Breast epithelium (tissue), 4 donors: ENCODE results near the gene TMEM79. TPM values are rescaled to one million over a fixed set of nuclear protein-coding genes. Genes with fewer than 3 reads are reported as not detected.

ENCODE experiments used
- DNase-seq, 2 donors: peaks; one replicate each; pipeline ENCODE4 v3.0.0-alpha.2; 2019; ENCODE audit warnings: low spot score in 2 of 2
- H3K27ac ChIP-seq, 2 donors: fragments of 200-600 bp; sonication (generic) in 1 of 2; one replicate each; pipeline ENCODE4 v1.5.1; 2016 to 2019; ENCODE audit warnings: mild to moderate bottlenecking in 1 of 2
- H3K27me3 ChIP-seq, 2 donors: fragments of 200-600 bp; sonication (generic) in 1 of 2; one replicate each; pipeline versions ENCODE4 v1.5.1 to v1.6.0; 2017 to 2019; ENCODE audit warnings: control low read depth in 1 of 2, mild to moderate bottlenecking in 1 of 2
- H3K36me3 ChIP-seq: fragments of 200-600 bp; one replicate; pipeline ENCODE4 v1.5.1; 2019
- H3K4me1 ChIP-seq, 2 donors: fragments of 200-600 bp; sonication (generic); one replicate each; pipeline ENCODE4 v1.5.1; 2016 to 2019; ENCODE audit warnings: control low read depth in 1 of 2
- H3K4me3 ChIP-seq, 3 donors: fragments of 200-600 bp; sonication (generic); 1 replicate in 2 of 3; 2 replicates in 1 of 3; pipeline ENCODE4 v1.5.1; 2016 to 2019; ENCODE audit warnings: mild to moderate bottlenecking in 3 of 3, moderate library complexity in 2 of 3
- H3K9me3 ChIP-seq, 2 donors: fragments of 200-600 bp; sonication (generic) in 1 of 2; one replicate each; pipeline ENCODE4 v1.5.1; 2016 to 2019; ENCODE audit warnings: control low read depth in 1 of 2
- CTCF ChIP-seq, 3 donors: fragments of 450-650 bp; IDR thresholded peaks; one replicate each; pipeline ENCODE4 v1.5.1; 2016 to 2017; ENCODE audit warnings: antibody characterized with exemption in 3 of 3, mild to moderate bottlenecking in 3 of 3, moderate library complexity in 3 of 3
- POLR2A ChIP-seq: fragments of 450-650 bp; IDR thresholded peaks from one replicate; pipeline ENCODE4 v1.6.1; 2016; ENCODE audit warnings: antibody characterized with exemption, mild to moderate bottlenecking, moderate library complexity
- POLR2AphosphoS5 ChIP-seq, 3 donors: sonication (generic); formaldehyde crosslinking; IDR thresholded peaks; one replicate each; pipeline ENCODE4 v1.6.1; 2017; ENCODE audit warnings: antibody characterized with exemption in 3 of 3
- intact Hi-C: fragments of 100-400 bp; cut with DNase I; formaldehyde crosslinking; loops from one replicate; pipeline ENCODE4 v1.15.1; 2023; ENCODE audit warnings: low total_unique reads
- total RNA-seq, 3 donors: library from RNA; depleted of rRNA; stranded (reverse); fragments of >200 nt; gene quantifications; one replicate each; pipeline ENCODE4 v1.1.0, GENCODE V29; 2016

Gene TMEM79
- total RNA-seq, 3 donors from 2014 or later = 1.3 to 7.8 (median 4.9) TPM

DNA sequence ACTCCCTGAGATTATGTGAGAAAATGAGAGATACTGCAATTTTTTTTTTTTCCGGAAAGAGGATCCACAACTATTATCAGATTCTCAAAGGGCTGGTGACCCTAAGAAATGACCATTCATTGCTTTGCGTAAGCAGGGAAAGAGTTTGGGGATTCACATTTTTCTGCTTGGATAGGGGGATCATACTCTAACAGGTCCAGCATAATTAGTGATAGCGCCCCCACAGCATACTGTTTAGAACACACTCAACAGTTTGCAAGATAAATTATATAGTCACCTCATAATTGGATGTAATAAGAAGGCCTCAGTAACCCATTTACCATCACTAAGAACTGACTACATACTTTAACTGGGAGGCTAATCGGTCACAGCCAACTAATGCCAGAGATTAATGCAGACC lies 52.1 kb downstream of the TMEM79 start:
- no peak for DNase-seq
- Histone ChIP-seq H3K4me3 (peak overlapping the region in 2 of 3 donors; percentile 72 to 88), H3K36me3 (peaks cover 9% of the 10 kb centered on the region), H3K4me1 (peaks cover 6 to 10% of the 10 kb centered on the region in 2 donors), H3K27me3 (no peaks in the 10 kb centered on the region), H3K9me3 (no peaks in the 10 kb centered on the region), H3K27ac (no peak overlapping the region)
- intact Hi-C loops = no loop called here
- no peak for TF ChIP-seq POLR2A
- TF ChIP-seq POLR2AphosphoS5 (IDR thresholded peaks at IDR 0.05) = no peak
- no peak for TF ChIP-seq CTCF (IDR thresholded peaks at IDR 0.05)

DNA sequence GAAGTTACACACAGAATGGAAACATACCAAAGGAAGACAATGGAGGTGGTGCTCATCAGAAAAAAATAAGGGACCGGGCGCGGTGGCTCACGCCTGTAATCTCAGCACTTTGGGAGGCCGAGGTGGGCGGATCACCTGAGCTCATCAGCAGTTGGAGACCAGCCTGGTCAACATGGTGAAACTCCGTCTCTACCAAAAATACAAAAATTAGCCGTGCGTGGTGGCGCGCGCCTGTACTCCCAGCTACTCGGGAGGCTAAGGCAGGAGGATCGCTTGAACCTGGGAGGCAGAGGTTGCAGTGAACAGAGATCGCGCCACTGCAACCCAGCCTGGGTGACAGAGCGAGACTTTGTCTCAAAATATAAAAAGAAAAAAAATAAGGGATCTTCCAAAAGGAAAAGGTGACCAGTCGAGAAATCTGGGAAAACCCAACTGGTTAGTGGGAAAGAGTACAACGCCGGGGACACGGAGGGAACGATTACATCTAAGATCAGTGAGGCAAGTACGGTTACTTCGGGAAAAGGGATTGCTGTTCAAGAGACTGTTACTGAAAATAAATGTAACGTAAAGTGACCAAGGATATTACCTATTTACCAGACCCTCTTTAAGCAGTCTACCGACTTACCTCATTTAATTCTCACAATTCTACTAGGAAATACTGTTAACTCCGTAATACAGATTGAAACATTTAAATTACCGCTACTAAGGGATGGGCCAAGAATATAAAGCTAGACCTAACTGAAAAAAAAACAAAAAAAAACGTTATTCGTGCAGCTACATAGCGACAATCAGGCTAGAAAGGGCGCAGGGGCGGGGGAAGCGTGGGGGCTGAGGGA lies 53.1 kb downstream of the TMEM79 start:
- peak overlapping the region; percentile 72 to 79 for H3K27ac ChIP-seq
- intact Hi-C loops = no loop called here
- peak overlapping the region; percentile 72 to 88 (median 85) for H3K4me3 ChIP-seq
- TF ChIP-seq CTCF (IDR thresholded peaks at IDR 0.05) = no peak
- no peak for TF ChIP-seq POLR2A
- TF ChIP-seq POLR2AphosphoS5 (IDR thresholded peaks at IDR 0.05) = no peak
- H3K36me3 ChIP-seq = peaks cover 6% of the 10 kb centered on the region
- peaks cover 6 to 10% of the 10 kb centered on the region in 2 donors for H3K4me1 ChIP-seq
- no peak for DNase-seq
- no peaks in the 10 kb centered on the region for H3K9me3 ChIP-seq
- H3K27me3 ChIP-seq = no peaks in the 10 kb centered on the region

- H3K4me1 ChIP-seq = peaks cover 6 to 10% of the 10 kb centered on the region in 2 donors
- DNase-seq = no peak
- H3K27ac ChIP-seq = peak overlapping the region; percentile 72 to 79
- H3K36me3 ChIP-seq = peaks cover under 1% of the 10 kb centered on the region
- intact Hi-C loops = no loop called here
- TF ChIP-seq CTCF (IDR thresholded peaks at IDR 0.05) = no peak
- no peak for TF ChIP-seq POLR2A
- no peak for TF ChIP-seq POLR2AphosphoS5 (IDR thresholded peaks at IDR 0.05)
- H3K9me3 ChIP-seq = no peaks in the 10 kb centered on the region
- H3K27me3 ChIP-seq = no peaks in the 10 kb centered on the region
- peak overlapping the region; percentile 72 to 88 (median 85) for H3K4me3 ChIP-seq
Measured at GRCh38 chr1:156337888-156338179, 53.7 kb downstream of the TMEM79 start.

- peaks cover 6 to 10% of the 10 kb centered on the region in 2 donors for H3K4me1 ChIP-seq
- H3K36me3 ChIP-seq = no peaks in the 10 kb centered on the region
- peak within 1 kb of the TSS; percentile 72 to 79 for H3K27ac ChIP-seq
- TF ChIP-seq CTCF (IDR thresholded peaks at IDR 0.05) (no peak), POLR2AphosphoS5 (IDR thresholded peaks at IDR 0.05) (peak; percentile 38 to 94 (median 80)), POLR2A (peak; percentile 35)
- peak within 1 kb of the TSS; percentile 72 to 88 (median 85) for H3K4me3 ChIP-seq
- peak; percentile 99 for DNase-seq
- no peaks in the 10 kb centered on the region for H3K27me3 ChIP-seq
- intact Hi-C loops = no loop called here
- H3K9me3 ChIP-seq = no peaks in the 10 kb centered on the region
Measured at GRCh38 chr1:156338180-156338976, 54.3 kb downstream of the TMEM79 start, which contains the start of the genes CCT3 and TSACC. Gene CCT3 (minus strand): TSS chr1:156338292. CDS start chr1:156338184, 108 bp downstream. Gene TSACC (plus strand): TSS chr1:156338526. CDS start chr1:156339758, 1,232 bp downstream.

Other genes starting within 250 kb of the TMEM79 start
- gene UBQLN4, start 230.5 kb upstream of the TMEM79 start, total RNA-seq = 10 to 100 TPM; 22.1 to 27.1 (median 23.3) TPM
- 10 to 100 TPM; 60.7 to 75.5 (median 69.8) TPM for gene LAMTOR2, start 229.5 kb upstream of the TMEM79 start, total RNA-seq
- 10 to 100 TPM in 2 of 3 donors, not detected in 1; 40.3 to 68.6 TPM for gene RAB25, start 223.2 kb upstream of the TMEM79 start, total RNA-seq
- 1 to 10 TPM in 2 of 3 donors, under 1 TPM in 1; 0.32 to 1.3 (median 1.3) TPM for gene MEX3A, start 201.9 kb upstream of the TMEM79 start, total RNA-seq
- 100 to 1,000 TPM; 292 to 367 (median 319) TPM for gene LMNA, start 169.6 kb upstream of the TMEM79 start, total RNA-seq
- gene SEMA4A, start 130.7 kb upstream of the TMEM79 start, total RNA-seq = 10 to 100 TPM in 1 of 3 donors, 1 to 10 TPM in 2; 1.4 to 21.5 (median 9.2) TPM
- 10 to 100 TPM; 10.7 to 23.7 (median 13.8) TPM for gene SLC25A44, start 90.2 kb upstream of the TMEM79 start, total RNA-seq
- 10 to 100 TPM; 41.4 to 75.2 (median 60.3) TPM for gene PMF1, start 71.3 kb upstream of the TMEM79 start, total RNA-seq
- 1 to 10 TPM in 1 of 3 donors, under 1 TPM in 2; 0.32 to 2.9 (median 0.98) TPM for gene BGLAP, start 42.1 kb upstream of the TMEM79 start, total RNA-seq
- gene PAQR6, start 36.3 kb upstream of the TMEM79 start, total RNA-seq = 1 to 10 TPM; 1.8 to 3.9 (median 2.5) TPM
- gene SMG5, start 1.5 kb upstream of the TMEM79 start, total RNA-seq = 10 to 100 TPM; 35.7 to 67.8 (median 54.7) TPM
- 10 to 100 TPM; 36.4 to 68.5 (median 40.2) TPM for gene GLMP, start 11.4 kb downstream of the TMEM79 start, total RNA-seq
- under 1 TPM in 1 of 3 donors, not detected in 2; 0.98 TPM for gene VHLL, start 15.0 kb downstream of the TMEM79 start, total RNA-seq
- gene CCT3, start 54.0 kb downstream of the TMEM79 start, total RNA-seq = 100 to 1,000 TPM; 150 to 263 (median 262) TPM
- gene TSACC, start 54.2 kb downstream of the TMEM79 start, total RNA-seq = 1 to 10 TPM in 2 of 3 donors, not detected in 1; 1.4 to 1.5 TPM
- not detected for gene RHBG, start 84.9 kb downstream of the TMEM79 start, total RNA-seq
- gene MEF2D, start 216.4 kb downstream of the TMEM79 start, total RNA-seq = 10 to 100 TPM; 25.8 to 34.9 (median 32.1) TPM